Fibroblast of skin of abdomen (primary cell): ENCODE data around the gene FBXL5.

Source experiments
- DNase-seq: peaks from one replicate; pipeline ENCODE4 v3.0.0-alpha.2; 2013

The FBXL5 gene

GRCh38 chr4:15557786-15558550, 97.2 kb downstream of the FBXL5 start:
- DNase-seq = no peak

GRCh38 chr4:15556511-15557092, 98.6 kb downstream of the FBXL5 start:
- DNase-seq = no peak
